ENCODE data around the gene SCARB1. TPM values are rescaled to one million over a fixed set of nuclear protein-coding genes. Genes with fewer than 3 reads are reported as not detected.

SCARB1 gene
- total RNA-seq, 4 donors from 2014 or later, result 33.7 to 252 (median 43.6) TPM

DNA sequence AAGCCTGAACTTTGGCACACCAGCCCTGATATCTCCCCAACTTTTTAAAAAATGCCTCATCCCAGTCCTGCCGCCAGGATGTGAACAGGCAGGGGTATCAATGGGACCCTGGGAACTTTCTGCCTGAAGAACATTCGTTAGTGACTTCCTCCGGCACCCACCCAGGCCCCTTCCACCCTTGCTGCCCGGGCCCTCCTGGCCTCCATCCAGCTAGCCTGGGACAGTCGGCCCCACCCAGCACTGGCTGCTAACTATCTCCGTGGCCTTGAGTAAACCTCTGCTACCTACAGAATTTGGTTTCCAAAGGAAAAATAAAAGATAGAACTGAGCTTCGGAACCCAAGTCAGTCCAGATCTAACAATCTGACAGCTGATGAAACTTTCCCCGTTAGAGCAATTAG, 14.3 kb downstream of the SCARB1 start:
- intact Hi-C loops (cut with DNase I; ENCODE audit: low total_unique reads) (no loop called here), in situ Hi-C loops (cut with MboI; ENCODE audit: low pct_ligation_motif_present in 1 of 4, low pct_unique_long_range_greater_than_20kb in 1 of 4, low sequenced_read_pairs in 3 of 4) (no loop called here)
- no peaks in the 10 kb centered on the region for H3K9me3 ChIP-seq
- peaks cover 0 to 19% (median 11%) of the 10 kb centered on the region in 4 donors for H3K4me1 ChIP-seq
- no peak overlapping the region for H3K4me3 ChIP-seq
- H3K27me3 ChIP-seq, result no peaks in the 10 kb centered on the region
- 20 to 56% methylated on average over 2 to 8 of the region's 8 CpGs for WGBS, 2 donors (ENCODE audit: low coverage in 1 of 2)
- TF ChIP-seq EP300 (IDR thresholded peaks at IDR 0.05; ENCODE audit: low read depth) (no peak), POLR2A (IDR thresholded peaks at IDR 0.05) (no peak), POLR2AphosphoS5 (IDR thresholded peaks at IDR 0.05) (no peak)
- TF ChIP-seq, protein P1, sequence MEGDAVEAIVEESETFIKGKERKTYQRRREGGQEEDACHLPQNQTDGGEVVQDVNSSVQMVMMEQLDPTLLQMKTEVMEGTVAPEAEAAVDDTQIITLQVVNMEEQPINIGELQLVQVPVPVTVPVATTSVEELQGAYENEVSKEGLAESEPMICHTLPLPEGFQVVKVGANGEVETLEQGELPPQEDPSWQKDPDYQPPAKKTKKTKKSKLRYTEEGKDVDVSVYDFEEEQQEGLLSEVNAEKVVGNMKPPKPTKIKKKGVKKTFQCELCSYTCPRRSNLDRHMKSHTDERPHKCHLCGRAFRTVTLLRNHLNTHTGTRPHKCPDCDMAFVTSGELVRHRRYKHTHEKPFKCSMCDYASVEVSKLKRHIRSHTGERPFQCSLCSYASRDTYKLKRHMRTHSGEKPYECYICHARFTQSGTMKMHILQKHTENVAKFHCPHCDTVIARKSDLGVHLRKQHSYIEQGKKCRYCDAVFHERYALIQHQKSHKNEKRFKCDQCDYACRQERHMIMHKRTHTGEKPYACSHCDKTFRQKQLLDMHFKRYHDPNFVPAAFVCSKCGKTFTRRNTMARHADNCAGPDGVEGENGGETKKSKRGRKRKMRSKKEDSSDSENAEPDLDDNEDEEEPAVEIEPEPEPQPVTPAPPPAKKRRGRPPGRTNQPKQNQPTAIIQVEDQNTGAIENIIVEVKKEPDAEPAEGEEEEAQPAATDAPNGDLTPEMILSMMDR (IDR thresholded peaks at IDR 0.05), result no peak
- H3K27ac ChIP-seq, result no peak overlapping the region
- no peaks in the 10 kb centered on the region for H3K36me3 ChIP-seq
- peak; percentile 53 for DNase-seq

DNA sequence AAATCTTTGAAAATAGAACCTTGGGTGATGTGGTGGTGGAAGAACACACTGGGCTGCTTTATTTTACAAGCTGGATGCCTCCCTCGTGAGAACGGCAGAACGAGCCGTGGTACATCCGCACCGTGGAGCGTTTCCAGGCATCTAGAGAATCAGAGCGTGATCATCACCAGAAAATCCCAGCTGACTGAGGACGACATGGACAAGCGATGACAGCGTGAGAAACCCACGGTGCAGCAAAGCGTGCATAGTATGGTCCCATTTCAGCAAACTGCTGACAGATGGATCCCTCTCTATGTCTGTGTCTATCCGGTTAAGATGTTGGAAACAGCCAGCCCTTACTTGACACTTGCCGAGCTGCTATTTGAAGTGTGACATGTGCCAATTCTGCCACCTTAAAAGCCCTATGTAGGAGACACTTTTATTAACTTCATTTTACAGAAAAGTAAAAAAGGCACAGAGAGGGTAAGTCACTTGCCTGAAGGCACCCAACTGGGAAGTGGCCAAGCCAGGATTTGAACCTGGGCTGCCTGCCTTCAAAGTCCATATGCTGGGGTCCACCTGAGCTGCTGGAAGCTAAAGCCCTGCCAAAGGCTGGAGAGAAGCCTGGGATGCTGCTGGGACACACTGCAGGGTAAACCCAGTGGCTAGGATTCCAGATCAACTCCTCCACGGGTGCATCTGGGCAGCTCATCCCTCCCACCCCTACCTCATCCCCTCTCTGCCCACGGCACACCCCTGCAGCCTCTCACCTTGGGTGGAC, 14.9 kb downstream of the SCARB1 start:
- Histone ChIP-seq H3K36me3 (no peaks in the 10 kb centered on the region), H3K9me3 (no peaks in the 10 kb centered on the region), H3K27me3 (no peaks in the 10 kb centered on the region), H3K4me3 (no peak overlapping the region), H3K4me1 (peaks cover 0 to 19% (median 11%) of the 10 kb centered on the region in 4 donors), H3K27ac (no peak overlapping the region)
- intact Hi-C loops (cut with DNase I; ENCODE audit: low total_unique reads), result no loop called here
- in situ Hi-C loops (cut with MboI; ENCODE audit: low pct_ligation_motif_present in 1 of 4, low pct_unique_long_range_greater_than_20kb in 1 of 4, low sequenced_read_pairs in 3 of 4), result no loop called here
- 88 to 100% methylated on average over 3 to 17 of the region's 17 CpGs for WGBS, 2 donors (ENCODE audit: low coverage in 1 of 2)
- TF ChIP-seq EP300 (IDR thresholded peaks at IDR 0.05; ENCODE audit: low read depth) (no peak), POLR2AphosphoS5 (IDR thresholded peaks at IDR 0.05) (no peak), POLR2A (IDR thresholded peaks at IDR 0.05) (no peak)
- TF ChIP-seq, protein P1 (IDR thresholded peaks at IDR 0.05), result no peak
- no peak for DNase-seq

DNA sequence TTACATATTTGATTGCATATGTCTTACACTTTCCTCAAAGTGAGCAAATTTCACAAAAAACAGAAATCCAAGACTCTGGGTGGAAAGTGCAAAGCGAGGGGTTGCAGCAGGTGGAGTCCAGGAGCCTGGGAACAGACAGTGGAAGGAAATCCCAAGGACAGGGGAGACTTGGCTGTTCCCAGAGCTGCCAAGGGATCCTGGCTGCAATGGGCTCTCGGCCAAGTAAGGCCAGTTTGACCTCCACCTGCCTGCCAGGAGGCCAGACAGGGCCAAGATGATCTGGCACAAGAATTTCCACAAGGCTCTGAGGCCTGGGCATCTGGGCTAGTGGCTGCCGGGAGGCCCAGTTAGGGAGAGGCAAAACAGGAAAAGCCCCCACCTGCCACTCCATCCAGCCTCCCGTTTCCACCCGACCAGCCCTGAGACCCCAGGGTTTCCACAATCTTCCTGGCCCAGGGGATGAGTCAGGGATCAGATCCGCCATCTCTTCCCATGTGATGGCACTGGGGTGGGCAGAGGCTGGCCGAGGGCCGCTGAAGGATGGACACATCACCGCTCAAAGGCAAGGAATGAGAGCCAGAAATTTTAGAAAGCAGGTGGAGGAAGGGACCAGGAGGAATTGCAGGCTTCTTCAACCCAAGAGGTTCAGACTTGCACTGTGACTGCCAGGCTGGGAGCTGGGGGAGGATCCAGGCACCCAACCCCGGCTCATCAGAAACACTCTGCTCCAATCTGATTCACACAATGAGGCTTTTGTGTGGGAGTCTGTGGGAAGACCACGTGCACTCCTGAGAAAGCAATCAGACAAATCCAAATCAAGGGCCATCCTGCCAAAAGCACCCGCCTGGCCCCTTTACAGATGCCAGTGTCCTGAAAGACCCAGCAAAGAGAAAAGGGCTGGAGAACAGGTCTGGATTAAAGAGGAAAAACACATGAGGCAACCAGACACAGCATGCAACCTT, 16.3 kb downstream of the SCARB1 start:
- H3K4me1 ChIP-seq, result peaks cover 2 to 24% (median 18%) of the 10 kb centered on the region in 4 donors
- H3K27me3 ChIP-seq, result no peaks in the 10 kb centered on the region
- TF ChIP-seq POLR2AphosphoS5 (IDR thresholded peaks at IDR 0.05) (no peak), POLR2A (IDR thresholded peaks at IDR 0.05) (no peak), EP300 (IDR thresholded peaks at IDR 0.05; ENCODE audit: low read depth) (no peak)
- TF ChIP-seq, protein P1 (IDR thresholded peaks at IDR 0.05), result no peak
- H3K4me3 ChIP-seq, result no peak overlapping the region
- no peaks in the 10 kb centered on the region for H3K36me3 ChIP-seq
- in situ Hi-C loops (cut with MboI; ENCODE audit: low pct_ligation_motif_present in 1 of 4, low pct_unique_long_range_greater_than_20kb in 1 of 4, low sequenced_read_pairs in 3 of 4), result no loop called here
- 73 to 94% methylated on average over 3 to 12 of the region's 12 CpGs for WGBS, 2 donors (ENCODE audit: low coverage in 1 of 2)
- DNase-seq, result no peak
- intact Hi-C loops (cut with DNase I; ENCODE audit: low total_unique reads), result no loop called here
- H3K27ac ChIP-seq, result no peak overlapping the region
- no peaks in the 10 kb centered on the region for H3K9me3 ChIP-seq
